Fibroblast of skin of left biceps (primary cell): ENCODE measurements around the gene AFAP1L1.

ENCODE experiments used
- DNase-seq, 2 experiments: peaks; one replicate each; pipeline ENCODE4 v3.0.0-alpha.2; 2013; ENCODE audit warnings: low read depth in 2 of 2

The AFAP1L1 gene

DNA sequence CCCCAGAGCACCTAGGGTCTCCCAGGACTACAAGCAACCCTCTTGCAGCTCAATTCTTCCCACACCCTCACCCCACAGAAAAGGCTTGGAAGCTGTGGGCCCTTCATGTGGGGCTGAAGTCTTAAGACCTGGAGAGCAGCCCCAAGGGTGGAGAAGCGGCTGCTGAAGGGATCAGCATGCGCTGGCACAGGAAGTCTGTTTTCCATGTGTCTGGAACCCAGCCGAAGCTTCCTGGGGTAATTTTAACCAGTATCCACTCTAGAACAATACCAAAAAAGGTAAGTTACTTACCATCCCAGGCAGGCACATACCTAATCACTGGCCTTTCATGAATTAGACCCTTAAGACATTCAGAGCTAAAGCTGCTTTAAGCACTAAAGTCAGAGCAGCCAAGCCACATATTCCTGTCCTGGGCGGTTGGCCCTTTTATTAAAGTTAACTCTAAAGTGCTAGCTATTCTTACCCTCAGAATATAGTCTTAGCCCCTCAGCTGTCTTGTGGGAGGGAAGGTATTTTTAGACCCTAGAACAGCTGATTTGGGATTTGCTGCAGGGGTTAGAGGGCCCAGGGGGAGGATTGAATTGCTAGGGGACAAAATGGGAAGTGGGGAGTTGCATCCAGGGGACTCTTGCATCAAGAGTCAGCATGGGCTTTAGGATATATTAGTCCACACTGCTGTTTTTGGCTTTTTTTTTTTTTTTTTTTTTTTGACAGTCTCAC is 100.6 kb downstream of the AFAP1L1 start:
- no peak for DNase-seq

DNA sequence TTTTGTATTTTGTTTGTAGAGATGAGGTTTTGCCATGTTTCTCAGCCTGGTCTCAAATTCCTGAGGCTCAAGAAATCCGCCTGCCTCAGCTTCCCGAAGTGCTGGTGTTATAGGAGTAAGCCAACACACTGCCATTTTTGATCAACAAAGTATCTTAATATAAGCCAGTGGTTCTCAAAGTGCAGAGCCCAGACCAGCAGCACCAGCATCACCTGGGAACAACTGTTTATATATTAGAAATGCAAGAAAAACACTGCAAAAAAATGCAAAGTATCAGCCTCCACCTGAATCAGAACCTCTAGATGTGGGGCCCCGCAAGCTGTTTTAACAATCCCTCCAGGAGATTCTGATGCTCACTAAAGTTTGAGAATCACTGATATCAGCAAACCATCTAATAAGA is 101.3 kb downstream of the AFAP1L1 start:
- DNase-seq: no peak

DNA sequence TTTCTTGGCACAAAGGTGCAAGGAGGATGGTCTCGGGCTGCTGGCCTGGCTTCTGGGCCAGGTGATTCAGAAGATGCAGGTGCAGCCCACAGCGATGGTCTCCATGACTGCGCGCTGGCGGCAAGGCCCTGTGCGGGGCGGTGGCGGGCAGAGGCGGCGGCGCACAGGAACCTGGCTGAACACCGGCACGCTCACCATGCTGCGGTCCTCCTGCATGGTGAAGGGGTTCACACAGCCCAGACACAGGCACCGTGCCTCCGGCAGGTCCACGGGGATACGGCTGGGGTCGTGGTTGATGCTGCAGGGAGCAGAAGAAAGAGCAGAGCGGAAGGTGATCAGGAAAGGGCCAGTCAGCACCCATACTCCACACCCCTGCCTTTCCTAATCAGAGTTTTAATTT is 102.6 kb downstream of the AFAP1L1 start:
- DNase-seq: no peak

DNA sequence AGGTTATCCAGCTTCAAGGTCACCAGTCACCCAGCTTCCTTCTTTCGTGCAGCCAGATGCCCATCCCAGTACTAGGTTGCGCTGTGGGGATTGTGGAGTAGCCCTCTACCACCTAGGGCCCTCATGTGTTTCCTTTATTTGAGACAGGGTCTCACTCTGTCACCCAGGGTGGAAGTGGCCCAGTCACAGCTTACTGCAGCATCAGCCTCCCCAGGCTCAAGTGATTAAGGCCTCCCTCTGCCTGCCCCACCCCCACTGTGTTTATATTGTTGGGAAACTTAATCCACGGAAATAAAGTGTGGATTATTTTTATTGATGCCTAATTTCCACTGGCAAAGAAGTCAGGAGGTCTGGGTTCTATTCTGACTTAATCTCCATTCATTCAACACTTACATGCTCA is 103.1 kb downstream of the AFAP1L1 start:
- DNase-seq: no peak

DNA sequence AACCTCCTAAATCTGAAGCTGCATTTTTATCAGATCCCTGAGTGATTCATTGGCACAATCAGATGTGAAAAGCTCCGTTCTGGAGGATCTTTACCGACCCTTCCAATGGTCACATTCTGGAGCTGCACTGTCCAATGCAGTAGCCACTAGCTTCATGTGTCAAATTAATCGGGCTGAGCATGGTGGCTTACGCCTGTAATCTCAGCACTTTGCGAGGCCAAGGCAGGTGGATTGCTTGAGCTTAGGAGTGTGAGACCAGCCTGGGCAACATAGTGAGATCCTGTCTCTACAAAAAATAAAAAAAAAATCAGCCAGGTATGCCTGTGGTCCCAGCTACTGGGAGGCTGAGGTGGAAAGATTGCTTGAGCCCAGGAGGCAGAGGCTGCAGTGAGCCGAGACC is 103.8 kb downstream of the AFAP1L1 start:
- no peak for DNase-seq

DNA sequence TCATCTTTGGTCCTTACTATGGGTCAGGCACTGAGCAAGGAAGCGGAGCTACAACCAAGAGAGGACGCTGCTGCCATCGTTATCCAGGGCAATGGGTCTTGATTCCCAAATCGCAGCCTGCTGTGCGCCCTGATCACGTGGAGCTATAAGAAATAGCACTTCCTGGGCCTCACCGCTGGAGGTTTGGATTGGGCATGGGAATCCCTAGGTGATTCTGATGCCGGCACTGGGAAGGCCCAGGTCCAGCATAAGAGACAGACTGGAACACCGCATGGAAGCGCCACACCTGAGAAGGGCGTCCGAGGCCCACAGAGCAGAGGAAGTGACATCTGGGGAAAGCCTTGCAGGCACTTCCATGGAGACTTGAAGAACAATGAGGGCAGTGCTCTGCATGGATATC is 104.4 kb downstream of the AFAP1L1 start:
- DNase-seq: no peak

DNA sequence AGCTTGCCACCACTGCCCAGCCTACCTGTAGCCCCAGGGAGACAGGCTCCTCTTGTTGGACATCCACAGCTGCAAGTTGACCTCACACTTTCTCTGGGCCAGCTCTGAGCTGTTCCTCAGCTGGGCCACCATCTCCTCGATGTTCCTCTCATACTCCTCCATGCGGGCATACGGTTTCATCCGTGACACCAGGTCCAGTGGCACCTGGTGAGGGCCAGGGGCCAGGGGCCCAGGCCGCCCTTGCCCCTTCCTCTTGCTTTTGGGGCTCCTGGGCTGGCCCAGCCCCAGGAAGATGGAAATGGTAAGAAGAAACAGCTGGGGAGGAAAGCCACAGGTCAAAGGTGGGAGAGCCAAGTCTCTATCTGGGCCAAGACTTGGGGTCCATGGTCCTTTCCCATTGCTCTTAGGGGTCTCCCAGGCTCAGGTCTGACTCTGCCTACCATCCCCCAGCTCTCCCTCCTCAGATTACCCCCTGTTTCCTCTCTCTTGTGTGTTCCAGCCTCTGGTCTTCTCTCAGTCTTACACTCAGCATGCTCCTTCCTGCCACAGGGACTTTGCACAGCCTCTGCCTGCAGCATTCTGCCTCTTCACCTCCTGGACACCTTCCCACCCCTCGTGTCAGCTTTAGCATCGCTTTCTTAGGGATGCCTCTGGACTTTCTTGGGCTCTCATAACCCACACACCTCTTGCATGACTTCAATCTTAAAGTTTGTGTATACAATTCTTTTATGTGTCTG is 105.2 kb downstream of the AFAP1L1 start:
- DNase-seq: no peak

DNA sequence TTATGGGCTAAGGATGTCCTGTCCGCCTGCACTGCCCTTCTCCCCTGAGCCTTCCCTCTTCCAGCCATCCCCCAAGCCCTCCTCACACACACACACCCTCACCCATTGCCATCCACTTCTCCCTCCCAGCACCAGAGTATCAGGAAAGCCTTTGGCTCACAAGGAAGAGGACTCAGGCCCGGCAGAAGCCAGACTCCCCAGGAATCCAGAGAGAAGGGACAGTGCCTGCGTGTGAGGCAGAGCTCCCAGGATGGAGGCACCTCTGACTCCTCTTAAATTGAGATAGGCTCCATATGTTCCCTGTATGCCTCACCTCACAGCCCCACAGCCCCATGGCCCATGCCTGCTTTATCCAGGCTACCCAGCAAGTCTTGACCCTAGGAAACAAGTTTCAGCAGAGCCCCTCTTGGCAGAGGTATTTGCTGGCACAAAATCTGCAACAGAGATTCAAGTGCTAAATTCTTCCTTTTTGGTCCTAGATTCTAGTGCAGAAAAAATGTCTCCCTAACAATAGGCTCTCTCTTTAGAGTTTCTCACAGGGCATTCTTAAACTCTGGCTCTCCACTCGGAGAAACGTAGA is 106.7 kb downstream of the AFAP1L1 start:
- no peak for DNase-seq

DNA sequence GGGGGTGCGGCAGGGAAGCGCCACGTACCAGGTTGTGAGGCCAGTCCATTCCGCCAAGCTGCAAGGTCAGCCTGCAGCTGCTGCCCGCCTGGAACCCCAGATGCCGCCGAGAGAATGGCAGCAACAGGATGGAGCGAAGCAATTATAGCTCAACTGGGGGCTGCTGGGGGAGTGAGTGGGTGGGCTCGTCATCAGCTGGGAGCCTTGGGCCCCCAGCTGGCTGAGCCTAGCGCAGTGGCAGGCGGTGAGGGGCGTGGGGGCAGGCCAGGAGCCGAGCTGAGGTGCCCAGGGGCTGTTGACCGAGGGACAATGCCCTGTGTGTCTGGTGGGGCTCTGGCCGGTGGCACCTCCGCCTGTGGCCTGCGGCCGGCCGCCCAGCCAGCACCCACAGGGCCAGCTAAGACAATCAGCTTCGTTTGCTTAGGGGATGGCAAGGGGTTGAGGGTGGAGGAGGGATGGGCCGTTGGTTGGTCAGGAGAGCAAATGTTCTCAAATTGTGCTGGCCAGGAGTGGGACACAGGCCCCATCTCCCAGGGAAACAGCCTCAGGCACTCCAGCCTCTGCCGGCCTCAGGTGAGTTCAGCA is 107.6 kb downstream of the AFAP1L1 start, which contains the start of gene IL17B:
IL17B (minus strand) TSS at position 116 of the 585 bp plus-strand sequence; CDS start at position 49, 67 bp downstream.
- DNase-seq: no peak

DNA sequence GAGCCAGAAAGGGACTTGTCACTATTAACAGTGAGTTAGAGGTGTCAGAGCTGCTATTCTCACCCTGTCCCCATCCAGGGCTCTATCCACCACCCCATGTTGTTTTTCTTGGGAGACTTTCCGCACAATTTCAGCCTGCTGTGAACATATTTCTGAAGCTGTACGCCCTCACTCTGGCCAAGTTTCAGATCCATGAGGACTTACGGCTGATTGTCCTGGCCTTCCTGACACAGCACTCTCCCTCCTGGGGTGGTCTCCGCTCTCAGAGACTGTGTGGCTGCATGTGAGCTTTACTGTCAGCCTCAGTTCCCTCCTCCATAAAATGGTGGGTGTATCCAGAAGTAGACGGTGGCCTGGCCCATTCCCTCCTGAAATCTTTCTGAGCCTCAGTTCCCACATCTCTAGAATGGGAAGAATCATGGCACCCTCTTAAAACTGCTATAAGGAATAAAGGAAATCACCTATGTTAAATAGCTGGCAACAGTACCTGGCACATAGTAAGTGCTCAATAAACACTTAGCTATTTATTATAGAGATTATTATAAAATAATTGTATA is 108.2 kb downstream of the AFAP1L1 start:
- DNase-seq: no peak

DNA sequence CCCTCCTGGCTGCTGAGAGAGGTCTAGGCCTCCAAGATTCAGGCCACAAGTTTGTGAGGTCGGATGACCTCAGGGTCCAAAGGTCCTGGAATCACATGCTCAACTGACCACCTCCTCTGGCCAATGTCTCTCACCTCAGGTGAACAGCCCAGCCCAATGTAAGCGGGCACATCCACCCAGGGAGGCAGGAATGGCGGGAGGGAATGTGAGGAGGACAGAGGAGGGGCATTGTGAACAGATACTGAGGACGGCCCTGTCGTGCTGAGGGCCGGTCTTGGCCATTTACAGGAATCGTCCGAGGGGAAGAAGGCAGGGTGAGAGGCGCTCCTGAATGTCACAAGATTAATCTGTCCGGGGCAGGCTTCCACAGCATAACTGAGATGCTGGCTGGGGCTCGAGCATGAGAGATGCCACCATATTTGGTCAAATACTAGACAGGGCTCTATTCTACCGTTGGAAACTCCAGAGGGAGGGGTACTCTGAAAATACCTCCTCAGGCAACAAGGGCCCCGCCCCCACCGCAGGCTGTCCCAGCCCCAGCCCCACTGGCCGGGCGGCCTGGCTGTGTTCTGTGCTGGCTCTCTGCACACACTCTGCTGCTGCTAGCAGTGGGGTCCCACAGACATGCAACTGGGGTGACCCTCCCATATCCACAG is 108.9 kb downstream of the AFAP1L1 start:
- DNase-seq: no peak

DNA sequence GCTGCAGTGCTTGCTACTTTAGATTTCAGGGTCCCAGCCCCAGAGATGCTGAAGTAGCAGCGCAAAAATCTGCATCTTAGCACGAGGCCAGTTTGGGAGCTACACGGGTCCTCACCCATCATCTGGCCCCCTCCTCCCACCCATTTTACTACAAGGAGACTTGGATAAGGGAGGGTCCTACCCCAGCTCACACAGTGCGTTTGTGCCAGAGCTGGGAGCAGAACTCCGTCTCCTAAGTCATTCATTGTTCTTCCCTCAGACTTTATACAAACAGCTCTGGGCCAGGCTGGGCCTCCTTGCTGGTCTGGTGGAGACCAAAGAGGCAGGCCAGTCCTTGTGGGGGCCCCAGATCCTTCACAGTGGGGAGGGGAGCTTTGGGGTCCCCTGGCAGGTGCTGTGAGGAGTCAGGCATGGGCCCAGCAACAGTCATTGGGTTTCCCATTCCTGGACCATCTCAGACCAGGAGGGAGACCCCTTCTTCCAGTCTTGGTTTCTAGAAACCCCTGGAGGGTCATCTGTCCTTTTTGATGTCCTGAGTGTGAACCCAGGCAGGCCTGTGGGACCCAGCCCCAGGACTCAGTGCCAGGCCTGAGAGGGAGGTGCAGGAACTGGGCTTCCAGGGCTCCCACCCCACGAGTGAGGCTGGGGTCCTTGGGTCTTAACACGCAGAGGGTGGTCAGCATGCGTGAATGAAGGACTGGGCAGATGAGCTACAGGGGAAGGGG is 109.8 kb downstream of the AFAP1L1 start:
- DNase-seq: no peak

DNA sequence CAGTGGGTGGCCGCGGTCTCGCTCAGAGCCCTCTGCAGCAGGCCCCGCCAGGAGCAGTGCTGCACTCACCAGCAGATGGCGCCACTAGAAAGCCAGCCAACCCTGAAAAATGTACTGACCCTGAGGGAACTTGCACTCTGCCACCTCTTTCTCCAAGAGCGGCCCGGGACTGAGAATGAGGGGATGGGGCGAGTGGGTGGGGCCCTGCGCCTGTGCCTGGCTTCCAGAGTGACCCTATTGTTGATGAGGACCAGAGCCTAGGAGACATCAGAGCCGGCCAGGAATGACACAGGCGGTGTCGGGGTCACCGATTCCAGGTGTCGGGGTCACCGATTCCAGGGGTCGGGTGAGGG is 110.3 kb downstream of the AFAP1L1 start:
- DNase-seq: no peak

DNA sequence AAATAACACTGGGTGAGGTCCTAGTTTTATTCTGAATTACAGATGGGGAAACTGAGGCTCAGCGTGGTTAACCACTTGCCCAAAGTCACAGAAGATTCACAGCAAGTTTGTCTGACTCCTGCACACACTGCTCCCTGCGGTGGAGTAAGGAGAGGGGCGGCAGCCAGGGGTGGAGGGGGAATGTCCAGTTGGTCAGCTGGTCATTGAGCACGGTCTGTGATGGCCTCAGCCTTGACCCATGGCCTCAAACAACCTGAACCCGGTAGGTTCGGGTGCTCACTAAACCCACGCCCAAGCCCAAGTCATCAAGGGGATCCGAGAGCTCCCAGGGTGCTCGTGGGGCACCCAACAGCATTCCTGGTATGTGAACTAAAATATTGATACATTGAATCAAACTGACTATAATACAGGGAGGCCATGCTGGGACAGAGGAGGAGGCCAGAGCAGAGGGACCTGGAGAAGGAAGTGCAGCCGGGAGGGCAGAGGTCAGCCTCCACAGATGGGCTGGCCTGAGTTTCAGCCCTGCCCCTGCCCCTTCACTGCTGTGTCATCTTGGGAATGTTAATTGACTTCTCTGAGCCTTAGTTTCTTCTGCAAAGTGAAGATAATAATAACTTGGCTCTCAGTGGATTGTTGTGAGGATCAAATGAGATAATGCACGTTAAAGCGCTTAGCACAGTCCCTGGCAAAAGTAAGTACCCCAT is 111.0 kb downstream of the AFAP1L1 start:
- no peak for DNase-seq

DNA sequence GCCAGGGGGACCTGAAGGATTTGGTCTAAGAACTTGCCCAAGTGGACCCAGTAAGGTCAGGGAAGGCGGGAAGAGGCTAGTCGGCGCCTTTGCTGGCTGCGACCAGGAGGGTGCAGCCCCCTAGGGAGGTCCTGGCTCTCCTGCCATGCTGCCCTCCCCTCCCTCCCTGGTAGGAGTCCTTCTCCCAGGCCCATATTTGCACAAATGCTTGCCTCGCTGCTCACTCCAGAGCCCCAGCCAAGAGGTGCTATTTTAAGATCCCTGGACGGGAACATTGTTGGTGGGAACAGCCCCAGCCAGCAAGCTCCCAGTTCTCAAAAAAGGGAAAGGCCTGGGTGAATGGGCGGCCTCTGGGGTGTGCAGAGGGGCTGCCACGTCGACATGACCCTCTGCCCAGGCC is 111.7 kb downstream of the AFAP1L1 start:
- no peak for DNase-seq

DNA sequence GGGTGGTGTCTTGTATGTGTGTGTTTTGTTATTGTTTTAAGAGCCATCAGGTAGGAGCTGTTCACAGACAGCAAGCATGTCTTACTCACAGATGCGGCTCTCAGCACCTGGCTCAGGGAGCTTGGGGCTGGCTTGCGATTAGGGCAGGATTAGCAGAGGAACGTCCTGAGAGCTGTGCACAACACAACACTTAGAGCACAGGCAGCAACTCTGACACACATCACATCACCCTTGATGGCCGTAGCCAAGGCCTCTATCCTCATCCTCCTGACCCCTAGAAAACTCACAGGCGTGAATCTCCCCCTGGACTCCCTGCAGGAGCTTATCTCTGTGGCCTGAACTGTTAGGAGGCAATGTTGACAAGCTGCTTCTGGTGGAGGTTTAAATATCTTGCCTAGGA is 114.5 kb downstream of the AFAP1L1 start:
- DNase-seq: no peak

DNA sequence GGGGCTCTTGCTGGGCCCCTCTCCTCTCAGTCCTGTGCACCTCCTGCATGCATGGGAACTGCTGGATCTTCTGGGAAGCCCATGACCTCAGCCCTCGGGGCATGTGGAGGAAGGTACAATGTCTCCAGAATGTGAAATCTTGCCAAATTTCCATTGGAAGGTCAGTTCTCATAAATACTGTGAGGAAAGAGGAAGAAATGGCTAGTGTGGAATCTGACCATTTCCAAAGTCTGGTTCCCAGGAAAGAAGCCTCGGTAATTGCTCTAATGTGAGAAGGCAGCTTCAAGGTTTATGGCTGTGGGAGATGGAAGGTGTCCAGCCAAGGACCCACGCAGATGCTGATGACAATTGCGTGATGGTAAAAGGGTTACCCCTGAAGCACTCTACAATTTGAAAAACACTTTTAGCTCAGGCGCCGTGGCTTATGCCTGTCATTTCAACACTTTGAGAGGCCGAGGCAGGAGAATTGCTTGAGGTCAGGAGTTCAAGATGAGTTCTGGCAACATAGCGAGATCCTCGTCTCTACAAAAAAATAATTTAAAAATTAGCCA is 115.5 kb downstream of the AFAP1L1 start:
- no peak for DNase-seq

DNA sequence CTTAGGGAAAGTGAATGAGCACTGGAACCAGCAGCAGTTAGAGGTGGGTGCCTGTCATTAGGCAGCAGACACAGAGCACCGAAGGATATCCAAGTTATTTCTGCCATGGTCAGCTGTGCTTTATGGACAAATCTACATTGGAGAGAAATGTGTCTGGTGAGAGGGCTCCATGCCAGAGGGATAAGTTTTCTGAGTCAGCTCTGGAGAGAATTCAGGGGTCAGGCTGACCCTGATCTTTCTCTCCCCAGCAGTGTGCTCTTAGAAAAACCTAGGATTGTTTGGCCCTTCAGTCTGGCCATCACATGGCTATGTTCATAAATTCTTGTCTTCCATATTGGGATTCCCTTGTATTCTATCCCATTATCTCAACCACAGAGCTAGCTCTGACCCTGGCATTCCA is 116.3 kb downstream of the AFAP1L1 start:
- no peak for DNase-seq

DNA sequence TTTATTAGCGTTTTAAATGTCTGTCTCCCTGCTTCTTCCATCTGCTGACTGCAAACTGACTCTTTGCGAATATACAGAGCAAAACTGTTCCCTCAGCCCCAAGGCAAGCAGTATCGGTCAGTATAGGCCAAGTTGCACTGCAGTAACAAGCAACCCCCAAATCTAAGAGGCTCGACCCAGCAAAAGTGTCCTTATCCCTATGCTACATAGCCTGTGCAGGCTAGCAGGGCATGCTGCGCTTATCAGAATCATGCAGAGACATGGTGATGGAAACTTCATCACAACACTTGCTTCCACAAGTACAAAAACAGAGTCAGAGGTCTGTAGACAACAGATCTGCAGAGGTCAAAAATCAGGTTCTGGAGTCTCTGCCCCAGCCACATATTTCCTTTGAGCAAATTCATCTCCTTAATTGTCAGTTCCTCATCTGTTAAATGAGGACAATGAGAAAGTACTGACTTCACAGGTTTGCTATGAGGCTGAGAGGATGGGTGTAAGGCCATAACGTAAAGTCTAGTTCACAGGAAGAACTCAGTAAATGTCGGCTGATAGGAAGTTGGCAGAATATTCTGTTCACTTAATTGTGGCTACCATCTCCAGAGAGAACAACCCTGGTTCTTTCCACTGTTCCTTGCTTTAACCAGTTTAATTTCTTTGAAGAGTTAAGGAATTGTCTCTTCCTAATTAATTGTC is 117.0 kb downstream of the AFAP1L1 start:
- no peak for DNase-seq
